ENCODE data around the gene RPS6KC1. TPM values are rescaled to one million over a fixed set of nuclear protein-coding genes. Genes with fewer than 3 reads are reported as not detected.
"Not testable (repeated sequence)": the region's sequence is repeated elsewhere in the genome, so short reads cannot be mapped to it uniquely, and the experiment has no call there.

Gene RPS6KC1
- polyA plus RNA-seq, 5 donors: 18.4 to 27.8 (median 24.5) TPM

GRCh38 chr1:213138892-213139291 lies 87.9 kb downstream of the RPS6KC1 start:
- DNase-seq: no peak

DNA sequence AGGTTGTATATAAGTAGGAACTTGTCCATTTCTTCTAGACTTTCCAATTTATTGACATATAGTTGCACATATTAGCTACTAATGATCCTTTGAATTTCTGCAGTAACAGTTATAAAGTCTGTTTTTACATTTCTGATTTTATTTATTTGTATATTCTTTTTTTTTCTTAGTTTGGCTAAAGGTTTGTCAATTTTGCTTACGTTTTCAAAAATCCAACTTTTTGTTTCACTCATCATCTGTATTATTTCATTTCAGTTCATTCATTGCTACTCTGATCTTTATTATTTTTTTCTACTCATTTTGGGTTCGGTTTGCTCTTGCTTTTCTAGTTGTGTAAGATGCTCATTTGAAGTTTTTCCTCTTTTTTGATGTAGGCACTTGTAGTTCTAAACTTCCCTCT lies 97.9 kb downstream of the RPS6KC1 start:
- DNase-seq: no peak

DNA sequence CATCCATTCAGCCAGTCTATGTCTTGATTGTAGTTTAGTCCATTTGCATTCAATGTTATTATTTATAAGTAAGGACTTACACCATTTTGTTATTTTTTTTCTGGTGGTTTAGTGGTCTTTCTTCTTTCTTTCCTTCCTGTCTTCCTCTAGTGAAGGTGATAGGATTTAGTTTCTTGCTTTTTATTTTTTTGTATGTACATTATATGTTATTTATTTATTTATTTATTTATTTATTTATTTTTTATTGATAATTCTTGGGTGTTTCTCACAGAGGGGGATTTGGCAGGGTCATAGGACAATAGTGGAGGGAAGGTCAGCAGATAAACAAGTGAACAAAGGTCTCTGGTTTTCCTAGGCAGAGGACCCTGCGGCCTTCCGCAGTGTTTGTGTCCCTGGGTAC lies 99.0 kb downstream of the RPS6KC1 start:
- not testable (repeated sequence) for DNase-seq

- DNase-seq: no peak
These were observed 103.1 kb downstream of the RPS6KC1 start for GRCh38 chr1:213154056-213154685.

GRCh38 chr1:213159376-213159775 lies 108.3 kb downstream of the RPS6KC1 start:
- peak; percentile 14 to 19 for DNase-seq

GRCh38 chr1:213160442-213160841 lies 109.4 kb downstream of the RPS6KC1 start:
- not testable (repeated sequence) for DNase-seq

- no peak for DNase-seq
These were observed 111.3 kb downstream of the RPS6KC1 start for GRCh38 chr1:213162338-213162737.

DNA sequence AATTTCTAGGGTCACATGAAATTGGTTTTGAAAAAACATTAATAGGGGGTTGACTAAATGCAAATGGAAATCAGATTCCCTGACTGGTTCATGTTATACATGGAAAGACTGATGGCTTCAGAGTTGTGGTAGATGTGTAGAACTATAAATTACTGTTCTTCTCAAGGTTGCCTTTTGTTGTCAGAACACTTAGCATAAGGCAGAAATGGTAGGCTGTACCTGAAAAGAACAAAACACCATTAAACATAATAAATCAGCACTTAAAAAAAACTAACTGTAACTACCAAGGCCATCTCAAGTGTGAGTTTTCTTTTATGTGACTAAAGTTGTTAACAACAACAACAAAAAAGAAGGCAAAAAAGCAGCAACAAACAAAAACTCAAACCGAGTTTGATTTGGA lies 111.8 kb downstream of the RPS6KC1 start:
- no peak for DNase-seq

- no peak for DNase-seq
These were observed 112.3 kb downstream of the RPS6KC1 start for GRCh38 chr1:213163278-213163711.

- no peak for DNase-seq
These were observed 113.5 kb downstream of the RPS6KC1 start for GRCh38 chr1:213164561-213164960.

DNA sequence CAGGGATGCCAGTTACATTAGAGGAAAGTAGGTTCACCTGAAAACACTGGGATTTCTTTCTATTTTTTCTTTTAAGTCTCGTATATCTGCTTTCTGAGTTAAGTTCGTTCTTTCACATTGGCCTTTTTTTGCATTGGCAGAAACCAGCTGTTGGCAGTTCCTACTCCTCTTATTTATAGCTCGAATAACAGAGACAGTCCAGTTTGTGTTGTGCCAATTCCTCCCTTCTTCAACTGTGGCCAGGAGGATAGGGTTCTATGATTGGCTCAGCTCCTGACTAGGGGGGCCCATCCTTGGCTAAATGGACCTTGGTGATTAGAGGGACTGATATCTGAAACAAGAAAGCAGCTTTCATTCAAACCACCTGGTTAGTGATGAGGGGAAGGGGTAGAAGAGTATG lies 115.8 kb downstream of the RPS6KC1 start:
- DNase-seq: no peak

DNA sequence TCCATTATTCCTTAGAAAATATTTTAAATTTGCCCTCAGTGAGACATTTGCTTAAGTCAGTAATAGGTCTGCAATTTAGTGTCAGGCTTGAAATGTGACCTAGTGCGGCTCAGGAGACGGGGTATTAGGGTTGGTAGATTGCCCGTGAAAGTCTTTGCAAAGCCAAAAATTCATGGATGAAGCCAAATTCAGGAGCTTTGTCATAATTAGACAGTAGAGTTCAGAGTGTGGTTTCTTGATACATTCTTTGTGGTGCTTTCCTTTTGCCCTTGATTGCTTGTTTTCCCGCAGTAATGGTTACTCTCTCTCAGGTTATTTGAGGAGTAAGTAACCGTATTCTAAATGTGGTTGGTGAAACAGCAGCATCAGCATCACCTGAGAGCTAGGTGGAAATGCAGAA lies 120.7 kb downstream of the RPS6KC1 start:
- DNase-seq: no peak

DNA sequence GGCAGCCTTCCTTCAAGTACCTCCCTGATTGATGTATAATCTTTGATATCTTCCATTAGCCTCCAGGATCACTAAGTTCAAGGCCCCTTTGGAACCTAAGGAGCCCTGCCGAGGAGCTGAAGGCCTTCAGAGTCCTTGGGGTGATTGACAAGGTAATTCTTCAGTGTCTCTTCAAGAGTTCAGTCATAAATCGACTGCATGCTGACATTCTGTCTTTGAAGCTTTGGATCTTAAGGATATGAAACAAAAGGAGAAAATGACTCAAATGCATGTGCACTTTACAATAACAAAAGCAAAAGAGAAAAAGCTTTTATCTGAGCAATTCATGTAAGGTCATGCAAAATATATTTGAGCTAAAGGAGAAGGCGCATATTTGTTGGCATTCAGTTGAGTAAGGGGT lies 125.3 kb downstream of the RPS6KC1 start:
- no peak for DNase-seq

DNA sequence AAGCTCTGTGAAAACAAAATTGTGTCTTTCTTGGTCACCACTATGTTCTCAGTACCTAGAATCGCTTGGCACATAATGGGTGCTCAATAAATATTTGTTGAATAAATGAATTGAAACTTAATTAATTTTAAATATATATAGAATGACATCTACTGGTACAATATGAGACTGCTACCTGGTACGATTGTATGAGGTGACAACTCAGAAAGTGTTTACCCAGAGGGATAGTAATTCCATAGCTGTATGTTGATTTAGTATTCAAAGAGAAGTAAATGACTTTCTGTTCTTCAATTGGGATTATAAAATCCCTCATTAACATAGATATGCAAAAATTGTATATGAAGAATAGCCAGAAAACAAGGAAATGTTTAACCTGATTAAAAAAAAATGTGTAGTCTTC lies 128.7 kb downstream of the RPS6KC1 start:
- no peak for DNase-seq

DNA sequence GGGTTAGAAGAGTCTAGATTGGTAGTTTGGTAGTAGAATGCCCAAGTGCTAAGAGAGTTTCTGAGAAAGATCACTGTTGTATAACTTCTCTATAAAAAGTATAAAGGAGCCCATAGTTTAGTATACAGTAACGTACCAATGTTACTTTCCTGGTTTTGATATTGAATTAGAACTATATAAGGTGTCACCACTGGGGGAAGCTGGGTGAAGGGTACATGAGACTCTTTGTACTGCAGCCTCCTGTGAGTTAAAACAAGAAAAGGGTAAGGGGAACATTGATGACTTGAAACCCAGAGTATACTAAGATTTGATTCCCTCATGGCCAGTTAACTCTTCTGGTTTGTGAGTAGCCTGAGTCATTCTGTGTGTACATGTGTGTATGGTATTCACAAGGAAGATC lies 129.8 kb downstream of the RPS6KC1 start:
- no peak for DNase-seq

- DNase-seq: no peak
These were observed 132.1 kb downstream of the RPS6KC1 start for GRCh38 chr1:213183036-213183672.

- DNase-seq: no peak
These were observed 135.1 kb downstream of the RPS6KC1 start for GRCh38 chr1:213186168-213186567.

DNA sequence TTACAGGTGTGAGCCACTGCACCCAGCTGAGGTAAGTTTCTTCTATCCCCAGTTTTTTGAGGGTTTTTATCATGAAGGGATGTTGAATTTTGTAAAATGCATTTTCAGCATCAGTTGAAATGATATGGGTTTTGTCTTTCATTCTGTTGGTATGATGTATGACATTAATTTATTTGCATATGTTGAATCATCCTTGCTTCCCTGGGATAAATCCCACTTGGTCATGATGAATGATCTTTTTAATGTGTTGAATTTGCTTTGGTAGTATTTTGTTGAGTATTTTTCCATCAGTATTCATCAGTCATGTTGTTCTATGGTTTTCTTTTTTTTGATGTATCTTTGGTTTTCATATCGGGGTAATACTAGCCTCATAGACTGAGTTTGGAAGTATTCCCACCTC lies 141.0 kb downstream of the RPS6KC1 start:
- DNase-seq: no peak

GRCh38 chr1:213194383-213194782 lies 143.3 kb downstream of the RPS6KC1 start:
- no peak for DNase-seq

- no peak for DNase-seq
These were observed 143.8 kb downstream of the RPS6KC1 start for GRCh38 chr1:213194855-213195254.

- not testable (repeated sequence) for DNase-seq
These were observed 145.4 kb downstream of the RPS6KC1 start for GRCh38 chr1:213196328-213197054.

- no peak for DNase-seq
These were observed 149.6 kb downstream of the RPS6KC1 start for GRCh38 chr1:213200630-213201029.
